Measurements from ENCODE around the gene BGN.

DNA sequence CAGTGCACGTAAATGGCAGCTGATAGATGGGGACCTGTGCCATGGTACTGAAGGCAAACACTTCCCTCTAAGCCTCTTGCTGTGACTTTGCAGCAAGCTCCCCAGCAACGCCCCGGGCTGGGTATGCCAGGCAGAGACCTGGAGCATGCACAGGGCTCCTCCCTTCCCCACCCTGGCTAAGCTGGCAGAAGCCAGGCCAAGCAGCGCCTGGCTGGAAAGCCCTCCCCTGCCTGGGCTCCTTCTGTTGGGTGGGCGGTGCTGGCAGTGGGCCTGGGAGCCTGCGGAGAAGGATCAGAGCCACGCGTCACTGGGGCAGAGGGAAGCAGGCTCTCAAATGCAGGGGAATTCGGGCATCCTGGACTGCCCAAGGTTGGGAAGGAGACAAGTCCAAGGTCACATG is 26.3 kb downstream of the BGN start:
- no peak for TF ChIP-seq TCF7L2 (IDR thresholded peaks at IDR 0.05; ENCODE audit: borderline replicate concordance, extremely low read depth, insufficient read depth, insufficient read length)
- no peak for TF ChIP-seq EZH2 (IDR thresholded peaks at IDR 0.05)
- no peak for TF ChIP-seq JUND (IDR thresholded peaks at IDR 0.05)
- TF ChIP-seq, protein P1, sequence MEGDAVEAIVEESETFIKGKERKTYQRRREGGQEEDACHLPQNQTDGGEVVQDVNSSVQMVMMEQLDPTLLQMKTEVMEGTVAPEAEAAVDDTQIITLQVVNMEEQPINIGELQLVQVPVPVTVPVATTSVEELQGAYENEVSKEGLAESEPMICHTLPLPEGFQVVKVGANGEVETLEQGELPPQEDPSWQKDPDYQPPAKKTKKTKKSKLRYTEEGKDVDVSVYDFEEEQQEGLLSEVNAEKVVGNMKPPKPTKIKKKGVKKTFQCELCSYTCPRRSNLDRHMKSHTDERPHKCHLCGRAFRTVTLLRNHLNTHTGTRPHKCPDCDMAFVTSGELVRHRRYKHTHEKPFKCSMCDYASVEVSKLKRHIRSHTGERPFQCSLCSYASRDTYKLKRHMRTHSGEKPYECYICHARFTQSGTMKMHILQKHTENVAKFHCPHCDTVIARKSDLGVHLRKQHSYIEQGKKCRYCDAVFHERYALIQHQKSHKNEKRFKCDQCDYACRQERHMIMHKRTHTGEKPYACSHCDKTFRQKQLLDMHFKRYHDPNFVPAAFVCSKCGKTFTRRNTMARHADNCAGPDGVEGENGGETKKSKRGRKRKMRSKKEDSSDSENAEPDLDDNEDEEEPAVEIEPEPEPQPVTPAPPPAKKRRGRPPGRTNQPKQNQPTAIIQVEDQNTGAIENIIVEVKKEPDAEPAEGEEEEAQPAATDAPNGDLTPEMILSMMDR (IDR thresholded peaks at IDR 0.05 in 2 of 3, conservative IDR thresholded peaks at IDR 0.05 in 1 of 3; ENCODE audit: borderline replicate concordance in 1 of 3, insufficient read depth in 1 of 3, low read depth in 2 of 3, low read length in 2 of 3) = no peak
- no peak for TF ChIP-seq EGR1 (IDR thresholded peaks at IDR 0.05; ENCODE audit: low read depth)
- no peak for TF ChIP-seq POLR2A (IDR thresholded peaks at IDR 0.05; ENCODE audit: borderline replicate concordance, extremely low read depth, insufficient read depth, insufficient read length)
- TF ChIP-seq ZNF274 (IDR thresholded peaks at IDR 0.05; ENCODE audit: low read depth, low read length) = no peak
- no peak for TF ChIP-seq SIN3A (IDR thresholded peaks at IDR 0.05; ENCODE audit: low read depth)
- no peak for TF ChIP-seq FOSL1 (IDR thresholded peaks at IDR 0.05; ENCODE audit: low read depth)
- no peak for TF ChIP-seq SRF (IDR thresholded peaks at IDR 0.05; ENCODE audit: low read depth)
- TF ChIP-seq POLR2AphosphoS5 (IDR thresholded peaks at IDR 0.05; ENCODE audit: low read depth, low read length) = no peak
- TF ChIP-seq, protein P2, sequence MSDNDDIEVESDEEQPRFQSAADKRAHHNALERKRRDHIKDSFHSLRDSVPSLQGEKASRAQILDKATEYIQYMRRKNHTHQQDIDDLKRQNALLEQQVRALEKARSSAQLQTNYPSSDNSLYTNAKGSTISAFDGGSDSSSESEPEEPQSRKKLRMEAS (IDR thresholded peaks at IDR 0.05) = no peak
- TF ChIP-seq SP1 (IDR thresholded peaks at IDR 0.05; ENCODE audit: low read depth) = no peak
- TF ChIP-seq, protein P3, sequence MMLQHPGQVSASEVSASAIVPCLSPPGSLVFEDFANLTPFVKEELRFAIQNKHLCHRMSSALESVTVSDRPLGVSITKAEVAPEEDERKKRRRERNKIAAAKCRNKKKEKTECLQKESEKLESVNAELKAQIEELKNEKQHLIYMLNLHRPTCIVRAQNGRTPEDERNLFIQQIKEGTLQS (IDR thresholded peaks at IDR 0.05) = no peak

Measured in HCT116 (cell line).